Measurements from ENCODE around the gene PRM1. TPM values are rescaled to one million over a fixed set of nuclear protein-coding genes. Genes with fewer than 3 reads are reported as not detected.

The PRM1 gene
- total and polyA plus RNA-seq, 2 of the 13 experiments (the other 11 are each of a cell fraction or from before 2014, with no cell fraction given) = not detected

GRCh38 chr16:11299865-11300559 lies 18.9 kb upstream of the PRM1 start (continued):
- TF ChIP-seq ZNF414 (CRISPR knock-in tag; IDR thresholded peaks at IDR 0.05) = no peak
- no peak for TF ChIP-seq ZNF326 (CRISPR knock-in tag; IDR thresholded peaks at IDR 0.05; ENCODE audit: borderline replicate concordance)
- no peak for TF ChIP-seq ZSCAN12 (CRISPR knock-in tag; IDR thresholded peaks at IDR 0.05)
- TF ChIP-seq ZNF264 (CRISPR knock-in tag; IDR thresholded peaks at IDR 0.05) = no peak
- TF ChIP-seq NFE2L2 (IDR thresholded peaks at IDR 0.05; ENCODE audit: low read length) = no peak
- no peak for TF ChIP-seq ZNF274 (CRISPR knock-in tag; IDR thresholded peaks at IDR 0.05)
- TF ChIP-seq STAT5B (CRISPR knock-in tag; IDR thresholded peaks at IDR 0.05) = no peak
- TF ChIP-seq TRIM22 (IDR thresholded peaks at IDR 0.05) = no peak
- no peak for TF ChIP-seq MXD1 (CRISPR knock-in tag; IDR thresholded peaks at IDR 0.05)
- TF ChIP-seq HDAC1 (CRISPR knock-in tag; IDR thresholded peaks at IDR 0.05) = no peak
- no peak for TF ChIP-seq FOSL1 (CRISPR knock-in tag; IDR thresholded peaks at IDR 0.05; ENCODE audit: borderline replicate concordance)
- no peak for TF ChIP-seq ZNF841 (CRISPR knock-in tag; IDR thresholded peaks at IDR 0.05; ENCODE audit: borderline replicate concordance)
- TF ChIP-seq ZBTB7B (CRISPR knock-in tag; IDR thresholded peaks at IDR 0.05) = 0 out of 2 replicates have a peak, but pooled peaks have one; percentile 2
- no peak for TF ChIP-seq ZNF615 (CRISPR knock-in tag; IDR thresholded peaks at IDR 0.05; ENCODE audit: borderline replicate concordance)
- TF ChIP-seq NFIC (IDR thresholded peaks at IDR 0.05; ENCODE audit: low read length) = no peak
- no peak for TF ChIP-seq HMG20A (CRISPR knock-in tag; IDR thresholded peaks at IDR 0.05; ENCODE audit: borderline replicate concordance)
- no peak for TF ChIP-seq RFX5 (IDR thresholded peaks at IDR 0.05; ENCODE audit: low read depth, low read length)
- no peak for TF ChIP-seq ZNF83 (CRISPR knock-in tag; IDR thresholded peaks at IDR 0.05; ENCODE audit: borderline replicate concordance)
- TF ChIP-seq ZNF335 (CRISPR knock-in tag; IDR thresholded peaks at IDR 0.05) = no peak
- no peak for TF ChIP-seq TCF12 (IDR thresholded peaks at IDR 0.05)
- TF ChIP-seq TCF12 (CRISPR knock-in tag; IDR thresholded peaks at IDR 0.05) = 0 out of 2 replicates have a peak, but pooled peaks have one; percentile 61
- TF ChIP-seq ZNF343 (CRISPR knock-in tag; IDR thresholded peaks at IDR 0.05) = no peak
- no peak for TF ChIP-seq NONO (IDR thresholded peaks at IDR 0.05)
- no peak for TF ChIP-seq NONO (CRISPR knock-in tag; conservative IDR thresholded peaks at IDR 0.05)
- TF ChIP-seq FLYWCH1 (CRISPR knock-in tag; IDR thresholded peaks at IDR 0.05) = no peak
- TF ChIP-seq ZNF275 (CRISPR knock-in tag; IDR thresholded peaks at IDR 0.05; ENCODE audit: borderline replicate concordance) = 0 out of 2 replicates have a peak, but pooled peaks have one; percentile 60
- 0 out of 2 replicates have a peak, but pooled peaks have one; percentile 51 for TF ChIP-seq FOXC1 (CRISPR knock-in tag; IDR thresholded peaks at IDR 0.05; ENCODE audit: borderline replicate concordance)
- TF ChIP-seq KDM4B (CRISPR knock-in tag; IDR thresholded peaks at IDR 0.05) = no peak
- TF ChIP-seq ZNF790 (CRISPR knock-in tag; IDR thresholded peaks at IDR 0.05; ENCODE audit: borderline replicate concordance) = no peak
